ENCODE data around the gene EFCC1. TPM values are rescaled to one million over a fixed set of nuclear protein-coding genes. Genes with fewer than 3 reads are reported as not detected.

The EFCC1 gene
- total RNA-seq, 1 donor from 2014 or later, result 15.9 TPM

DNA sequence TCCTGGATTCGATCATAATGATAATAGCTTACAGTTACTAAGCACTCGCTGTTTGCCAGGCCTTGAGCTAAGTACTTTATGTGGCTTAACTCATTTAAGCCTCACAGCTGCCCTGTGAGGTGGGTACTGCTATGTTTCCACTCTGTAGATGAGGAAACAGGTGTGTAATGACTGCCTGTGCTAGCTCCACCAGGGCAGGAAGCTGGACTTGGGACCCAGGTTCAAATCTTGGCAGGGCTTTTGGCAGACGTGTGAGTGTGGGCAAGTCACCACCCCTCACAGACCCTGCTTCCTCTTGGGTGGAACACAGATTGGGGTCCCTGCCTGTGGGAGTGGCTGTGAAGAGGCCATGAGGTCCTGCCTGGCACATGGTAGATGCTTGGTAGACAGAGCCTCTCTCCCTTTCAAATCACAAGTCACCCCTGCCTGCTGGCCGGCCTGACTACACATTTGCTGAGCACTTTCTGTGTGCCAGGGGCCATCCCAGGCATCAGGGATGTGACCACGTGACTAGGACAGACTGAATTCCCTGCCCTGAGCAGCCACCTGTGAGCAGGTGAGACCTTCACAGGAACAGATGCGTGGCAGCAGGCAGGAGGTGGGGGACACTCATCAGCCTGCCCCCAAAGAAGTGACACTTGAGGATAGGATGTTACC, 3.7 kb downstream of the EFCC1 start:
- no peak for DNase-seq (ENCODE audit: low spot score)
- H3K4me3 Mint-ChIP-seq (ENCODE audit: unreplicated experiment), result peak overlapping the region; percentile 76

GRCh38 chr3:129005526-129006303, 4.6 kb downstream of the EFCC1 start:
- peaks cover 39% of the 10 kb centered on the region for H3K36me3 Mint-ChIP-seq (ENCODE audit: low read depth, unreplicated experiment)
- H3K9me3 Mint-ChIP-seq (ENCODE audit: unreplicated experiment), result no peaks in the 10 kb centered on the region
- H3K4me1 Mint-ChIP-seq (ENCODE audit: unreplicated experiment), result peaks cover 32% of the 10 kb centered on the region
- TF ChIP-seq CTCF (IDR thresholded peaks at IDR 0.05; ENCODE audit: unreplicated experiment), result no peak
- H3K27me3 Mint-ChIP-seq (ENCODE audit: unreplicated experiment), result peaks cover 19% of the 10 kb centered on the region
- H3K4me3 Mint-ChIP-seq (ENCODE audit: unreplicated experiment), result peak overlapping the region; percentile 76
- DNase-seq (ENCODE audit: low spot score), result no peak
- no peak overlapping the region for H3K27ac Mint-ChIP-seq (ENCODE audit: unreplicated experiment)

More for the DNA sequence above, 3.7 kb downstream of the EFCC1 start:
- Mint-ChIP-seq H3K4me1 (ENCODE audit: unreplicated experiment) (peaks cover 38% of the 10 kb centered on the region), H3K36me3 (ENCODE audit: low read depth, unreplicated experiment) (peaks cover 39% of the 10 kb centered on the region), H3K27ac (ENCODE audit: unreplicated experiment) (no peak overlapping the region), H3K9me3 (ENCODE audit: unreplicated experiment) (no peaks in the 10 kb centered on the region), H3K27me3 (ENCODE audit: unreplicated experiment) (peaks cover 19% of the 10 kb centered on the region)
- TF ChIP-seq CTCF (IDR thresholded peaks at IDR 0.05; ENCODE audit: unreplicated experiment), result no peak

- Mint-ChIP-seq H3K36me3 (ENCODE audit: low read depth, unreplicated experiment) (peaks cover 39% of the 10 kb centered on the region), H3K27ac (ENCODE audit: unreplicated experiment) (no peak overlapping the region), H3K27me3 (ENCODE audit: unreplicated experiment) (peaks cover 18% of the 10 kb centered on the region)
Observed at GRCh38 chr3:129006864-129007263, 5.8 kb downstream of the EFCC1 start.

GRCh38 chr3:129007792-129008191, 6.7 kb downstream of the EFCC1 start:
- Mint-ChIP-seq H3K27ac (ENCODE audit: unreplicated experiment) (no peak overlapping the region), H3K4me1 (ENCODE audit: unreplicated experiment) (peaks cover 31% of the 10 kb centered on the region), H3K9me3 (ENCODE audit: unreplicated experiment) (no peaks in the 10 kb centered on the region), H3K4me3 (ENCODE audit: unreplicated experiment) (peak overlapping the region; percentile 38), H3K27me3 (ENCODE audit: unreplicated experiment) (peaks cover 12% of the 10 kb centered on the region), H3K36me3 (ENCODE audit: low read depth, unreplicated experiment) (peaks cover 39% of the 10 kb centered on the region)
- no peak for TF ChIP-seq CTCF (IDR thresholded peaks at IDR 0.05; ENCODE audit: unreplicated experiment)
- no peak for DNase-seq (ENCODE audit: low spot score)

More at GRCh38 chr3:129006864-129007263, 5.8 kb downstream of the EFCC1 start:
- no peaks in the 10 kb centered on the region for H3K9me3 Mint-ChIP-seq (ENCODE audit: unreplicated experiment)
- no peak for TF ChIP-seq CTCF (IDR thresholded peaks at IDR 0.05; ENCODE audit: unreplicated experiment)
- no peak for DNase-seq (ENCODE audit: low spot score)
- peaks cover 33% of the 10 kb centered on the region for H3K4me1 Mint-ChIP-seq (ENCODE audit: unreplicated experiment)
- no peak overlapping the region for H3K4me3 Mint-ChIP-seq (ENCODE audit: unreplicated experiment)

DNA sequence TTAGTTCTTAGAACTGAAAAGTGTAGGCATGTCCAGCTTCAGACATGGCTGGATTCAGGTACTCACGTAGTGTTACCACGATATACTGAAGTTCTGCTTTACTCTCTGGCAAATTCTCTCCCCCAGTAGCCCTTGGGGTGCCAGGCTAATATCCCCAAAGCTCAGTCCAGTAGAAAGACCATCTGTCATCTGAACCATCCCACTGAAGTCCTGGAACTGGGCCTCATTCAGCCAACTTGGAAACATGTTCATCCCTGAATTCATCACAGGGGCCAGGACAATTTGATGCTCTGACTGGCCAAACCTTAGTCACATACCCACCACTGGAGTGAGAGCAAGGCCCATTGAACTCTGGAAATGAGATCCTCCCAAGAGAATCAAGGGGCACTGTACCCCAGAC, 8.2 kb downstream of the EFCC1 start:
- Mint-ChIP-seq H3K36me3 (ENCODE audit: low read depth, unreplicated experiment) (peaks cover 43% of the 10 kb centered on the region), H3K4me1 (ENCODE audit: unreplicated experiment) (peaks cover 32% of the 10 kb centered on the region), H3K27me3 (ENCODE audit: unreplicated experiment) (peaks cover 9% of the 10 kb centered on the region), H3K4me3 (ENCODE audit: unreplicated experiment) (peak overlapping the region; percentile 28), H3K27ac (ENCODE audit: unreplicated experiment) (no peak overlapping the region), H3K9me3 (ENCODE audit: unreplicated experiment) (no peaks in the 10 kb centered on the region)
- no peak for TF ChIP-seq CTCF (IDR thresholded peaks at IDR 0.05; ENCODE audit: unreplicated experiment)
- DNase-seq (ENCODE audit: low spot score), result no peak
